K562 (cell line): Measurements from ENCODE around the gene HK2. TPM values are rescaled to one million over a fixed set of nuclear protein-coding genes. Genes with fewer than 3 reads are reported as not detected.

Experiments used
- ATAC-seq: fragments of 200-7000 bp; cut with Tn5 transposase; 3 replicates; pipeline ENCODE4 v1.9.1; 2020; ENCODE audit warnings: moderate library complexity
- BruUV-seq: library from RNA; stranded (reverse); fragments of 400-500 nt; replicated peaks from 2 replicates; lab custom pipeline; 2021; lab: Mats Ljungman, UMichigan
- CTCF ChIA-PET: fragments of 300-600 bp; formaldehyde crosslinking; extraction: SDS; loops from one replicate; lab custom pipeline; 2021; ENCODE audit warnings: low intra/inter-chr PET ratio; lab: Yijun Ruan, JAX
- POLR2A ChIA-PET: fragments of 300-600, 350-650 bp; sonication (Branson Sonifier 250); formaldehyde crosslinking; extraction: SDS; loops from one replicate; lab custom pipeline; 2021; ENCODE audit warnings: antibody characterized with exemption, inconsistent platforms; lab: Yijun Ruan, JAX
- DNase-seq, 4 experiments: peaks; one replicate each; pipeline versions ENCODE4 v3.0.0 to v3.0.0-alpha.2; 2011 to 2018; ENCODE audit warnings: low spot score in 3 of 4, mixed read lengths in 3 of 4; ENCODE audit errors: extremely low read depth in 1 of 4
- FAIRE-seq: peaks from 2 replicates; lab custom pipeline; 2011; peaks lifted over from hg19 to GRCh38; lab: Jason Lieb, UNC
- H2AFZ ChIP-seq: 2 replicates; pipeline ENCODE4 v1.6.0; 2011; ENCODE audit warnings: low read depth, low read length, control low read depth, inconsistent platforms
- H3K27ac ChIP-seq: fragments of 200-600 bp; 3 replicates; pipeline ENCODE4 v1.8.0; 2011; ENCODE audit warnings: low read depth, mild to moderate bottlenecking, control low read depth, inconsistent platforms, low read length, moderate library complexity, mixed read lengths; ENCODE audit errors: extremely low read depth
- H3K27me3 ChIP-seq, 2 experiments: fragments of 300-600 bp in 1 of 2; 2 replicates in 1 of 2; 3 replicates in 1 of 2; pipeline versions ENCODE4 v1.6.0 to v1.8.0; 2011; ENCODE audit warnings: inconsistent platforms in 2 of 2, low read length in 2 of 2, mild to moderate bottlenecking in 1 of 2, mixed read lengths in 1 of 2, moderate library complexity in 1 of 2; ENCODE audit not compliant: control insufficient read depth in 2 of 2, insufficient read depth in 2 of 2
- H3K36me3 ChIP-seq: fragments of 300-600 bp; 3 replicates; pipeline ENCODE4 v1.8.0; 2011; ENCODE audit warnings: mild to moderate bottlenecking, low read length, inconsistent platforms; ENCODE audit not compliant: control insufficient read depth, insufficient read depth
- H3K4me1 ChIP-seq, 2 experiments: fragments of 200-600 bp in 1 of 2; replicated peaks in 1 of 2; 2 replicates in 1 of 2; 3 replicates in 1 of 2; pipeline versions ENCODE4 v1.5.1 to v1.8.0; 2011; ENCODE audit warnings: inconsistent platforms in 2 of 2, low read length in 2 of 2, mild to moderate bottlenecking in 1 of 2, mixed read lengths in 1 of 2, moderate library complexity in 1 of 2; ENCODE audit not compliant: control insufficient read depth in 2 of 2, insufficient read depth in 2 of 2
- H3K4me2 ChIP-seq: 2 replicates; pipeline ENCODE4 v1.6.1; 2011; ENCODE audit warnings: low read length, control low read depth, inconsistent platforms, mixed read lengths; ENCODE audit not compliant: insufficient read depth
- H3K4me3 ChIP-seq: fragments of 200-600 bp; sonication (generic), shearing (Covaris generic); 2 replicates; pipeline ENCODE4 v1.5.1; 2016; ENCODE audit warnings: control low read depth, inconsistent platforms
- H3K79me2 ChIP-seq: fragments of 200-600 bp; 3 replicates; pipeline ENCODE4 v1.8.0; 2011; ENCODE audit warnings: low read length, inconsistent platforms; ENCODE audit not compliant: control insufficient read depth, insufficient read depth
- H3K9ac ChIP-seq, 2 experiments: 2 replicates each; pipeline versions ENCODE4 v1.6.0 to v1.6.1; 2011; ENCODE audit warnings: low read depth in 2 of 2, low read length in 2 of 2, control low read depth in 1 of 2, inconsistent platforms in 1 of 2, mild to moderate bottlenecking in 1 of 2, mixed read lengths in 1 of 2; ENCODE audit not compliant: insufficient read depth in 1 of 2
- H3K9me1 ChIP-seq: one replicate; pipeline ENCODE4 v1.6.0; 2011; ENCODE audit warnings: inconsistent platforms, mild to moderate bottlenecking, low read length, moderate library complexity; ENCODE audit not compliant: control insufficient read depth, insufficient read depth
- H3K9me3 ChIP-seq: replicated peaks from 2 replicates; pipeline ENCODE4 v1.5.1; 2011; ENCODE audit warnings: low read depth, low read length, inconsistent platforms; ENCODE audit not compliant: control insufficient read depth, insufficient read depth
- H4K20me1 ChIP-seq: replicated peaks from 2 replicates; pipeline ENCODE4 v1.6.1; 2011; ENCODE audit warnings: low read length, inconsistent platforms, mixed read lengths; ENCODE audit not compliant: control insufficient read depth, insufficient read depth
- CBX2 ChIP-seq: fragments of 200-600 bp; sonication (generic); IDR thresholded peaks from one replicate; pipeline ENCODE4 v1.6.1; 2012; ENCODE audit warnings: mild to moderate bottlenecking, low read length, inconsistent platforms; ENCODE audit not compliant: insufficient read depth, poor library complexity, severe bottlenecking
- FOXK1 ChIP-seq: sonication (generic); formaldehyde crosslinking; IDR thresholded peaks from 2 replicates; pipeline ENCODE4 v1.8.0; 2022; ENCODE audit warnings: missing genetic modification reagents, mild to moderate bottlenecking, borderline replicate concordance
- MEF2D ChIP-seq: conservative IDR thresholded peaks from 2 replicates; pipeline ENCODE4 v1.6.1; 2016; ENCODE audit warnings: low read depth, missing genetic modification characterization, missing compliant biosample characterization
- RHOXF2B ChIP-seq: fragments of 250-450 bp; sonication (Bioruptor Pico); conservative IDR thresholded peaks from 2 replicates; pipeline ENCODE4 v1.5.1; 2021
- STAT6 ChIP-seq: sonication (generic); formaldehyde crosslinking; IDR thresholded peaks from 2 replicates; pipeline ENCODE4 v1.8.1; 2023; ENCODE audit warnings: mild to moderate bottlenecking, missing genetic modification reagents
- ZNF431 ChIP-seq: sonication (generic); formaldehyde crosslinking; IDR thresholded peaks from 2 replicates; pipeline ENCODE4 v1.8.0; 2022; ENCODE audit warnings: mild to moderate bottlenecking, missing genetic modification reagents
- ZNF449 ChIP-seq: fragments of 250-450 bp; sonication (Bioruptor Pico); IDR thresholded peaks from 2 replicates; pipeline ENCODE4 v1.8.0; 2022; ENCODE audit warnings: moderate library complexity, mild to moderate bottlenecking, inconsistent platforms
- WGBS: fragments of 100-300 bp; shearing (Covaris generic); methylation state at CpG from one replicate; pipeline ENCODE4 v1.1.6; 2016; ENCODE audit warnings: low coverage, mixed read lengths; ENCODE audit not compliant: insufficient coverage; ENCODE audit errors: missing lambda C conversion rate; 5-methylcytosine and 5-hydroxymethylcytosine counted together
- in situ Hi-C: fragments of 300-500 bp; cut with MboI; formaldehyde crosslinking; loops from 4 replicates; pipeline ENCODE4 v1.15.0; 2018; ENCODE audit warnings: inconsistent platforms, mixed read lengths
- intact Hi-C: fragments of 100-400 bp; cut with micrococcal nuclease; formaldehyde crosslinking; loops from 2 replicates; pipeline ENCODE4 v1.14.2; 2022
- polyA plus RNA-seq, 8 experiments: library from polyadenylated mRNA; depleted of rRNA in 4 of 8; stranded (reverse) in 5 of 8; unstranded in 3 of 8; fragments of >200 nt; fragmentation: Nextera tagmentation in 2 of 8; fragmentation: Illumina TruSeq in 1 of 8; extraction: Ambion mirVana in 2 of 8; extraction: Trizol in 1 of 8; gene quantifications; 2 replicates each; pipeline versions ENCODE4 v1.2.1 to v1.2.3, GENCODE V29; 2011 to 2014; ENCODE audit warnings: inconsistent platforms in 1 of 8, missing spikeins in 1 of 8
- total RNA-seq, 7 experiments: library from RNA; depleted of rRNA in 6 of 7; stranded (reverse); fragments of >200 nt in 6 of 7; fragmentation: Illumina TruSeq in 2 of 7; extraction: Trizol in 2 of 7; gene quantifications; 2 replicates each; pipeline versions ENCODE4 v1.2.1 to v1.2.3, GENCODE V29; 2011 to 2021; ENCODE audit warnings: low replicate concordance in 1 of 7
- TF ChIP-seq, protein P1 (sequence below), 2 experiments: fragments of 150-350 bp in 1 of 2; IDR thresholded peaks; 2 replicates each; pipeline ENCODE4 v1.6.1; 2012 to 2016; ENCODE audit warnings: low read depth in 2 of 2, low read length in 2 of 2, mild to moderate bottlenecking in 1 of 2, moderate library complexity in 1 of 2

Gene HK2
- total and polyA plus RNA-seq, 9 of the 15 experiments (the other 6 are each of a cell fraction or from before 2014, with no cell fraction given) = 4.7 to 56.0 (median 19.9) TPM

DNA sequence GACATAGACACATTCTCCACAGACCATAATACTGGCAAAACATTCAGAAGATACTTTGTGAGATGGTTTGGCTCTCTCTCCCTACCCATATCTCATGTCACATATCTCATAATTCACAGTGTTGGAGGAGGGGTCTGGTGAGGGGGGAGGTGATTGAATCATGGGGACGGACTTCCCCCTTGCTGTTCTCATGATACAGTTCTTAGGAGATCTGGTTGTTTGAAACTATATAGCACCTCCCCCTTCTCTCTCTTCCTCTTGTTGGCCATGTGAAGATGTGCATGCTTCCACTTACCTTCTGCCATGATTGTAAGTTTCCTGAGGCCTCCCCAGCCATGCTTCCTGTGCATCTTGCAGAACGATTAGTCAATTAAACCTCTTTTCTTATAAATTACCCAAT is 61.1 kb downstream of the HK2 start:
- no peaks in the 10 kb centered on the region for H3K27me3 ChIP-seq
- no peaks in the 10 kb centered on the region for H3K79me2 ChIP-seq
- ATAC-seq (no peak; the same call in 2 of the 3 replicates), DNase-seq (no peak), FAIRE-seq (peak; percentile 19)
- H3K9me1 ChIP-seq = no peaks in the 10 kb centered on the region
- BruUV-seq = no TSS peak
- H3K9ac ChIP-seq = no peak overlapping the region
- WGBS = 58% methylated on average over 2 of the region's 2 CpGs
- no peak overlapping the region for H3K27ac ChIP-seq
- H4K20me1 ChIP-seq = no peaks in the 10 kb centered on the region
- in situ Hi-C loops = no loop called here
- POLR2A ChIA-PET = no interaction called here
- CTCF ChIA-PET = no interaction called here
- no peak for TF ChIP-seq CBX2
- 0 out of 2 replicates have a peak, but pooled peaks have one; percentile 57 for TF ChIP-seq ZNF431 (CRISPR knock-in tag)
- no peak overlapping the region for H3K4me2 ChIP-seq
- intact Hi-C loops = no loop called here
- no peaks in the 10 kb centered on the region for H3K9me3 ChIP-seq
- H2AFZ ChIP-seq = no peak overlapping the region
- no peak overlapping the region for H3K4me3 ChIP-seq
- no peaks in the 10 kb centered on the region for H3K4me1 ChIP-seq
- H3K36me3 ChIP-seq = peaks cover 37% of the 10 kb centered on the region; the same call in 2 of the 3 replicates

DNA sequence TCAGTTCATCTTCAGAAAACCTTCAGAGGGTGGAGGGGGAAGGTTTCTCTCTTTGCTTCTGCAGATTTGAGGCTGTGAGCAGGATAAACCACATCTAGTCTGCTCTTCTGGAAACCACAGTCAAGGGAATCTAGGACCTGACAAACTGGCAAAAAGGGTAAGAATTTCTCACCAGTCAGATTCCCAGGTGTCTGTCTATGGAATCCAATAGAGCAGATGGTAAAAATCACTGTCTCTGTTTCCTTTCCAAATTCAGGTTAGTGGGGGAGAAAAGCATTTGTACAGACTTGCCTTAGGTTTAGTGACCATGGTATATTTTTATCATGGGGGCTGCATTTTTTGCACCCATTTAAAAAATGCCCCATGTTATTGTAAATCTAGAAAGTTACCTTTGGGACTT is 62.3 kb downstream of the HK2 start:
- H3K4me1 ChIP-seq = no peaks in the 10 kb centered on the region
- intact Hi-C loops = no loop called here
- H3K4me2 ChIP-seq = no peak overlapping the region
- no peak overlapping the region for H3K9ac ChIP-seq
- in situ Hi-C loops = no loop called here
- CTCF ChIA-PET = no interaction called here
- POLR2A ChIA-PET = no interaction called here
- H3K9me1 ChIP-seq = no peaks in the 10 kb centered on the region
- H3K4me3 ChIP-seq = no peak overlapping the region
- BruUV-seq = no TSS peak
- no peaks in the 10 kb centered on the region for H3K79me2 ChIP-seq
- peaks cover 25% of the 10 kb centered on the region; the same call in 2 of the 3 replicates for H3K36me3 ChIP-seq
- FAIRE-seq (no peak), DNase-seq (no peak), ATAC-seq (no peak)
- no peak overlapping the region for H3K27ac ChIP-seq
- H3K9me3 ChIP-seq = no peaks in the 10 kb centered on the region
- no peaks in the 10 kb centered on the region for H4K20me1 ChIP-seq
- H2AFZ ChIP-seq = no peak overlapping the region
- H3K27me3 ChIP-seq = no peaks in the 10 kb centered on the region
- TF ChIP-seq STAT6 (no peak), MEF2D (tag) (no peak), RHOXF2B (CRISPR knock-in tag) (no peak), FOXK1 (CRISPR knock-in tag) (no peak), ZNF449 (CRISPR knock-in tag) (no peak)
- TF ChIP-seq, protein P1, sequence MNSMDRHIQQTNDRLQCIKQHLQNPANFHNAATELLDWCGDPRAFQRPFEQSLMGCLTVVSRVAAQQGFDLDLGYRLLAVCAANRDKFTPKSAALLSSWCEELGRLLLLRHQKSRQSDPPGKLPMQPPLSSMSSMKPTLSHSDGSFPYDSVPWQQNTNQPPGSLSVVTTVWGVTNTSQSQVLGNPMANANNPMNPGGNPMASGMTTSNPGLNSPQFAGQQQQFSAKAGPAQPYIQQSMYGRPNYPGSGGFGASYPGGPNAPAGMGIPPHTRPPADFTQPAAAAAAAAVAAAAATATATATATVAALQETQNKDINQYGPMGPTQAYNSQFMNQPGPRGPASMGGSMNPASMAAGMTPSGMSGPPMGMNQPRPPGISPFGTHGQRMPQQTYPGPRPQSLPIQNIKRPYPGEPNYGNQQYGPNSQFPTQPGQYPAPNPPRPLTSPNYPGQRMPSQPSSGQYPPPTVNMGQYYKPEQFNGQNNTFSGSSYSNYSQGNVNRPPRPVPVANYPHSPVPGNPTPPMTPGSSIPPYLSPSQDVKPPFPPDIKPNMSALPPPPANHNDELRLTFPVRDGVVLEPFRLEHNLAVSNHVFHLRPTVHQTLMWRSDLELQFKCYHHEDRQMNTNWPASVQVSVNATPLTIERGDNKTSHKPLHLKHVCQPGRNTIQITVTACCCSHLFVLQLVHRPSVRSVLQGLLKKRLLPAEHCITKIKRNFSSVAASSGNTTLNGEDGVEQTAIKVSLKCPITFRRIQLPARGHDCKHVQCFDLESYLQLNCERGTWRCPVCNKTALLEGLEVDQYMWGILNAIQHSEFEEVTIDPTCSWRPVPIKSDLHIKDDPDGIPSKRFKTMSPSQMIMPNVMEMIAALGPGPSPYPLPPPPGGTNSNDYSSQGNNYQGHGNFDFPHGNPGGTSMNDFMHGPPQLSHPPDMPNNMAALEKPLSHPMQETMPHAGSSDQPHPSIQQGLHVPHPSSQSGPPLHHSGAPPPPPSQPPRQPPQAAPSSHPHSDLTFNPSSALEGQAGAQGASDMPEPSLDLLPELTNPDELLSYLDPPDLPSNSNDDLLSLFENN (IDR thresholded peaks at IDR 0.05; ENCODE audit: low read depth in 2 of 2, low read length in 2 of 2) = no peak
